Keratinocyte (primary cell): ENCODE data around the gene NFASC.

Experiments
- EZH2 ChIP-seq: IDR thresholded peaks from one replicate; pipeline ENCODE4 v1.6.1; 2012; ENCODE audit warnings: inconsistent platforms, mild to moderate bottlenecking, low read length, moderate library complexity
- TF ChIP-seq, protein P1 (sequence below), 3 experiments: IDR thresholded peaks in 1 of 3; conservative IDR thresholded peaks in 1 of 3; optimal IDR thresholded peaks in 1 of 3; 2 replicates in 2 of 3; 3 replicates in 1 of 3; pipeline versions ENCODE3 to v1.5.1; 2011; ENCODE audit warnings: low read length in 3 of 3, mild to moderate bottlenecking in 3 of 3, moderate library complexity in 2 of 3, control low read depth in 1 of 3, inconsistent platforms in 1 of 3; ENCODE audit not compliant: insufficient read depth in 2 of 3; ENCODE audit errors: extremely low read depth in 1 of 3

DNA sequence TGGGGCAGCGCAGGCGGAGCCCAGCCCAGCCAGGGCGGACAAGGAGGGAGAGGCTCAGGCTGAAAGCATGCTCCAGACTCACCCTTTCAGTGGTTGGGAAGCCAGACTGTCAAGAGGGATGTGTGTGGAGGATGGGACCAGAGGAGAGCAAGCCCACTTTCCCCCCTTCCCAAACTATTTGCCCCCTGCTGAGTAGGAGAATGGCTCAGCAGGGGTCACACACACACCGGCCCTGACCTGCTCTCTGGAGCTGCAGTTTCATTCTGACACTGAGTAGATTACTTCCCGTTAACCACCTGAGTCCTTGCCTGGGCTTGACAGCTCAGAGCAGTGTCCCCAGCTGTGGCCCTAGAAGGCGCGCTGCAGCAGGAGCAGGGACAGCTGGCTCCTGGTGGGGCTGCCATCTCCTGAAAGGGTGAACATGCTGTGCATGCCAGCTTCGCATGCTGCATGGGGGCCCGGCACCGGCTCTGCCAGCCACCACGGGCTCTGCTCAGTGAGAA, 120.7 kb downstream of the NFASC start:
- TF ChIP-seq, protein P1, sequence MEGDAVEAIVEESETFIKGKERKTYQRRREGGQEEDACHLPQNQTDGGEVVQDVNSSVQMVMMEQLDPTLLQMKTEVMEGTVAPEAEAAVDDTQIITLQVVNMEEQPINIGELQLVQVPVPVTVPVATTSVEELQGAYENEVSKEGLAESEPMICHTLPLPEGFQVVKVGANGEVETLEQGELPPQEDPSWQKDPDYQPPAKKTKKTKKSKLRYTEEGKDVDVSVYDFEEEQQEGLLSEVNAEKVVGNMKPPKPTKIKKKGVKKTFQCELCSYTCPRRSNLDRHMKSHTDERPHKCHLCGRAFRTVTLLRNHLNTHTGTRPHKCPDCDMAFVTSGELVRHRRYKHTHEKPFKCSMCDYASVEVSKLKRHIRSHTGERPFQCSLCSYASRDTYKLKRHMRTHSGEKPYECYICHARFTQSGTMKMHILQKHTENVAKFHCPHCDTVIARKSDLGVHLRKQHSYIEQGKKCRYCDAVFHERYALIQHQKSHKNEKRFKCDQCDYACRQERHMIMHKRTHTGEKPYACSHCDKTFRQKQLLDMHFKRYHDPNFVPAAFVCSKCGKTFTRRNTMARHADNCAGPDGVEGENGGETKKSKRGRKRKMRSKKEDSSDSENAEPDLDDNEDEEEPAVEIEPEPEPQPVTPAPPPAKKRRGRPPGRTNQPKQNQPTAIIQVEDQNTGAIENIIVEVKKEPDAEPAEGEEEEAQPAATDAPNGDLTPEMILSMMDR (optimal IDR thresholded peaks at IDR 0.05 in 1 of 3, IDR thresholded peaks at IDR 0.05 in 1 of 3, conservative IDR thresholded peaks at IDR 0.05 in 1 of 3; ENCODE audit: extremely low read depth in 1 of 3, insufficient read depth in 2 of 3, low read length in 3 of 3) = no peak
- no peak for TF ChIP-seq EZH2
